Thoracic aorta (tissue), 2 donors: ENCODE data around the gene ATF6. TPM values are rescaled to one million over a fixed set of nuclear protein-coding genes. Genes with fewer than 3 reads are reported as not detected.

Experiments
- ATAC-seq: fragments of 150-250 bp; one replicate; pipeline ENCODE4 v1.8.0; 2017; ENCODE audit warnings: low read depth; ENCODE audit not compliant: insufficient number of reproducible peaks, low FRiP score
- DNase-seq: peaks from one replicate; pipeline ENCODE4 v3.0.0-alpha.2; 2020; ENCODE audit warnings: low spot score
- H3K27ac ChIP-seq, 2 donors: fragments of 200-600 bp; sonication (generic); 1 replicate in 1 of 2; 2 replicates in 1 of 2; pipeline ENCODE4 v1.5.1; 2016; ENCODE audit warnings: mild to moderate bottlenecking in 2 of 2, moderate library complexity in 2 of 2
- H3K27me3 ChIP-seq: fragments of 200-600 bp; sonication (generic); replicated peaks from 2 replicates; pipeline ENCODE4 v1.6.0; 2016; ENCODE audit warnings: mild to moderate bottlenecking; ENCODE audit not compliant: insufficient read depth
- H3K36me3 ChIP-seq: fragments of 200-600 bp; sonication (generic); one replicate; pipeline ENCODE4 v1.5.1; 2016
- H3K4me1 ChIP-seq, 2 donors: fragments of 200-600 bp; sonication (generic); 1 replicate in 1 of 2; 2 replicates in 1 of 2; pipeline versions ENCODE4 v1.5.1 to v1.6.0; 2016; ENCODE audit warnings: low read depth in 2 of 2, mild to moderate bottlenecking in 1 of 2; ENCODE audit not compliant: control insufficient read depth in 1 of 2
- H3K4me3 ChIP-seq: fragments of 200-600 bp; sonication (generic); 2 replicates; pipeline ENCODE4 v1.5.1; 2016; ENCODE audit warnings: mild to moderate bottlenecking
- H3K9me3 ChIP-seq: fragments of 200-600 bp; sonication (generic); 2 replicates; pipeline ENCODE4 v1.5.1; 2016
- CTCF ChIP-seq: fragments of 200-600 bp; sonication (generic); IDR thresholded peaks from one replicate; pipeline ENCODE4 v1.5.1; 2019; ENCODE audit warnings: antibody characterized with exemption
- total RNA-seq, 2 donors: library from RNA; depleted of rRNA; stranded (reverse); fragments of >200 nt; gene quantifications; one replicate each; pipeline versions ENCODE4 v1.1.0 to v1.2.3, GENCODE V29; 2016

ATF6 gene
- total RNA-seq, 2 donors from 2014 or later, result 26.9 to 37.6 TPM

- peaks cover 11% of the 10 kb centered on the region for H3K36me3 ChIP-seq
- H3K9me3 ChIP-seq, result peaks cover 4% of the 10 kb centered on the region
- TF ChIP-seq CTCF, result no peak
- no peak overlapping the region for H3K27ac ChIP-seq
- no peaks in the 10 kb centered on the region for H3K27me3 ChIP-seq
- ATAC-seq (no peak), DNase-seq (no peak)
- H3K4me1 ChIP-seq, result peaks cover 0 to 11% of the 10 kb centered on the region in 2 donors
- no peak overlapping the region for H3K4me3 ChIP-seq
These were observed 219.2 kb downstream of the ATF6 start for GRCh38 chr1:161985301-161985822.

GRCh38 chr1:161986328-161986727 is 220.2 kb downstream of the ATF6 start:
- peaks cover 11% of the 10 kb centered on the region for H3K36me3 ChIP-seq
- ATAC-seq (no peak), DNase-seq (no peak)
- H3K4me1 ChIP-seq, result peaks cover 0 to 11% of the 10 kb centered on the region in 2 donors
- TF ChIP-seq CTCF, result no peak
- no peak overlapping the region for H3K4me3 ChIP-seq
- no peaks in the 10 kb centered on the region for H3K27me3 ChIP-seq
- H3K9me3 ChIP-seq, result peaks cover 4% of the 10 kb centered on the region
- H3K27ac ChIP-seq, result no peak overlapping the region

GRCh38 chr1:161987303-161987702 is 221.2 kb downstream of the ATF6 start:
- Histone ChIP-seq H3K36me3 (peaks cover 12% of the 10 kb centered on the region), H3K27me3 (no peaks in the 10 kb centered on the region), H3K27ac (no peak overlapping the region), H3K4me3 (no peak overlapping the region), H3K9me3 (peaks cover 4% of the 10 kb centered on the region), H3K4me1 (peaks cover 0 to 11% of the 10 kb centered on the region in 2 donors)
- no peak for TF ChIP-seq CTCF
- DNase-seq, result no peak
- ATAC-seq, result no peak

- Histone ChIP-seq H3K27ac (no peak overlapping the region), H3K4me1 (peaks cover 0 to 11% of the 10 kb centered on the region in 2 donors), H3K36me3 (peaks cover 17% of the 10 kb centered on the region), H3K4me3 (no peak overlapping the region), H3K9me3 (peaks cover 4% of the 10 kb centered on the region), H3K27me3 (no peaks in the 10 kb centered on the region)
- DNase-seq (no peak), ATAC-seq (no peak)
- no peak for TF ChIP-seq CTCF
These were observed 221.8 kb downstream of the ATF6 start for GRCh38 chr1:161987872-161988271.

- H3K4me3 ChIP-seq, result no peak overlapping the region
- H3K9me3 ChIP-seq, result peaks cover 4% of the 10 kb centered on the region
- no peak overlapping the region for H3K27ac ChIP-seq
- peaks cover 0 to 11% of the 10 kb centered on the region in 2 donors for H3K4me1 ChIP-seq
- DNase-seq (no peak), ATAC-seq (no peak)
- no peak for TF ChIP-seq CTCF
- peaks cover 17% of the 10 kb centered on the region for H3K36me3 ChIP-seq
- no peaks in the 10 kb centered on the region for H3K27me3 ChIP-seq
These were observed 222.3 kb downstream of the ATF6 start for GRCh38 chr1:161988413-161988812.
